Coronary artery (tissue), 2 donors: ENCODE data around the gene NDUFA13.

Experiments used
- DNase-seq: peaks from one replicate; pipeline ENCODE4 v3.0.0-alpha.2; 2017; ENCODE audit warnings: low spot score
- H3K27ac ChIP-seq, 2 donors: fragments of 200-600 bp; sonication (generic); one replicate each; pipeline ENCODE4 v1.5.1; 2016 to 2019
- H3K4me3 ChIP-seq: fragments of 200-600 bp; sonication (generic); 2 replicates; pipeline ENCODE4 v1.5.1; 2016; ENCODE audit warnings: mild to moderate bottlenecking, moderate library complexity
- TF ChIP-seq, protein P1 (sequence below): fragments of 200-600 bp; sonication (generic); IDR thresholded peaks from one replicate; pipeline ENCODE4 v1.5.1; 2019; ENCODE audit warnings: antibody characterized with exemption

NDUFA13 gene

DNA sequence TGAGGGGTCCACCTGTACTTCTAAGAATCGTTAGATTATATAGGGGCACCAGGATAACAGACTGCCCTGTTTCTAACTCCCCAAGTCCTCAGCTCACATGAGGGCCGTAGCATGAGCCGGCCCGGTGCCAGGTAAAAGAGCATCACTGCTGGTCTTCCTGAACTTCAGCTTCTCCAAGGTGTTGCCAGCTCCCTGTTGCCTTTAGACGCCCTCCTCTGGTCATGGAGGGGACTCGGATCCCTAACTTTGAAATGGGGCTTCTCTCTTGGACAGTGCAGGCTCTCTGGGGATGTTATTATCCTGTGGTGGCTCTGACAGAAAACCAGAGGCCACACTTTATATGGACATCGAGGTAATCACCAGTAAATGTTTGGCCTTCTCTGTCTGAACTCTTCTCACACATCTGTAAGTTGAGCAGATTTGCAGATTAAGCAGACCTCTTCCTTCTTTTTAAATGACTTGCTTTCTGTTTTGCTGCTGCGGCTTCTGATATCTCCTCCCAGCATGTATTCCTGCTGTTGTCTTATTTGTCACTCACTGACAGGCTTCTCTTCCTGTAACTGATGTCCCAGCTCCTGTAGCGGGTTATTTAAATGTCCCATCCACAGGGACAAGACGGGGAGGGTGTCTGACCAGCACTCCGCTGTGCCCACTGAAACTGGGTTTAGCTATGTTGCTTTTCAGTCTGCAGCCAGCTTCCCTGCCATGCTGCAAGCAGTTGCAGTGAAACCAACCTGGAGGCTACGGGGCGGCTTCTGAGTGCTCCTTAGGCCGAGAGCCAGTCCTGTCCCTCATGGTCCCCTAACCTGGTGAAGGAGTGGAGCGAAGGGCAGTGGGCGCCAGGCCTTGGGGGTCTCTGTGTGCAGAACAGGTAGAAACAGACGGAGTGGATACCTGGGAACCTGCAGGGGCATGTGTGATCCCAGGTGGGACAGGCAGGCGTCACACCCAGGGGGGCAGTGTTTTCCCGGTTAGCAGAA, 39.9 kb upstream of the NDUFA13 start:
- DNase-seq: no peak
- Histone ChIP-seq H3K27ac (no peak overlapping the region), H3K4me3 (no peak overlapping the region)
- TF ChIP-seq, protein P1, sequence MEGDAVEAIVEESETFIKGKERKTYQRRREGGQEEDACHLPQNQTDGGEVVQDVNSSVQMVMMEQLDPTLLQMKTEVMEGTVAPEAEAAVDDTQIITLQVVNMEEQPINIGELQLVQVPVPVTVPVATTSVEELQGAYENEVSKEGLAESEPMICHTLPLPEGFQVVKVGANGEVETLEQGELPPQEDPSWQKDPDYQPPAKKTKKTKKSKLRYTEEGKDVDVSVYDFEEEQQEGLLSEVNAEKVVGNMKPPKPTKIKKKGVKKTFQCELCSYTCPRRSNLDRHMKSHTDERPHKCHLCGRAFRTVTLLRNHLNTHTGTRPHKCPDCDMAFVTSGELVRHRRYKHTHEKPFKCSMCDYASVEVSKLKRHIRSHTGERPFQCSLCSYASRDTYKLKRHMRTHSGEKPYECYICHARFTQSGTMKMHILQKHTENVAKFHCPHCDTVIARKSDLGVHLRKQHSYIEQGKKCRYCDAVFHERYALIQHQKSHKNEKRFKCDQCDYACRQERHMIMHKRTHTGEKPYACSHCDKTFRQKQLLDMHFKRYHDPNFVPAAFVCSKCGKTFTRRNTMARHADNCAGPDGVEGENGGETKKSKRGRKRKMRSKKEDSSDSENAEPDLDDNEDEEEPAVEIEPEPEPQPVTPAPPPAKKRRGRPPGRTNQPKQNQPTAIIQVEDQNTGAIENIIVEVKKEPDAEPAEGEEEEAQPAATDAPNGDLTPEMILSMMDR: no peak

DNA sequence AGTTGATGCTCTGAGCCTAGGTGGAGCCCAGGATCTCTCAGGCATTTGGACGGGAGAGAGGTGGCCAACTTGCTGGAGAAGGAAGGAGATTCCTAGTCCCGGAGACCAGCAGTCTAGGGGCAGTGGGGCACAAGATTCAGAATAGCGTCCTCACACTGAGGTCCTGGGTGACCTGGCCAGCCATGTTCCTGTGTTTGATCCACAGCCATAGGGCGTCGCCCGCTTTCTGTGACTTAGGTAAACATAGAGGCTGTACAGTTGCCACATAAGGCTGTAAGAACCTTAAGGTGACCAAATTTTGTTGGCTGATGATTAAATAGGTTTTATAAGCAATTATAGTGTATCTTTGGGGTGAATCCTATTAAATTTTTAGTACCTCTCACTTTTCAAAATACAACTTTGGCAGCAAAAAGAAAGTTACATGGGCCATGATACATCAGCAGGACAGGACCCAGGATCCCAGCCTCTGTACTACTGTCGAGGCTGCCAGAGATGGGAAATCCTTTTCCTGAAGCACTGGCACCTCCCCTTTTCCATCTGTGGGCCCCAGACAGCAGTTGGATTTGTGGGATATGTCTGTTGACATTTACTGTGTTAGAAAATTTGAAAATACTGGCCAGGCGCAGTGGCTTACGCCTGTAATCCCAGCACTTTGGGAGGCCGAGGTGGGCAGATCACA, 38.2 kb upstream of the NDUFA13 start:
- TF ChIP-seq, protein P1: no peak
- no peak overlapping the region for H3K27ac ChIP-seq
- DNase-seq: no peak
- H3K4me3 ChIP-seq: no peak overlapping the region

DNA sequence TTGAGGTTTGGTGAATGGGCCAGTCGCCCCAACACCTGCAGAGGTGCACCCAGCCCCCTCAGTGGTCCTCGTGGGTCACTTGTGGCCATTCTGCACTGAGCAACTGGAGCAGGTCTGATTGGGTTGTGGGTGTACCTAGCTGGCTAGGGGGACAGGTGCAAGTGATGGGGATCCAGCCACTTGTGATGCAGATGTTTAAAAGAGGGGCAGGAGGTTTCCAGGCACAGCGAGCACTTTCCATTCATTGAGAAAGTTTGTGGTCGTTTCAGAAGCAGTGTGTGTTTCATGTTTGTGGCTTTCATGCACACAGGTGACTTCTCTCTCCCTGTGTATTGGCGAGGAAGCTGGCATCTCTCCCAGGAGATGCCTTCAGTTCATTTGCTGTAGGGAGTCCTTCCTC, 35.3 kb upstream of the NDUFA13 start:
- no peak for DNase-seq
- Histone ChIP-seq H3K27ac (no peak overlapping the region), H3K4me3 (no peak overlapping the region)
- TF ChIP-seq, protein P1: no peak

DNA sequence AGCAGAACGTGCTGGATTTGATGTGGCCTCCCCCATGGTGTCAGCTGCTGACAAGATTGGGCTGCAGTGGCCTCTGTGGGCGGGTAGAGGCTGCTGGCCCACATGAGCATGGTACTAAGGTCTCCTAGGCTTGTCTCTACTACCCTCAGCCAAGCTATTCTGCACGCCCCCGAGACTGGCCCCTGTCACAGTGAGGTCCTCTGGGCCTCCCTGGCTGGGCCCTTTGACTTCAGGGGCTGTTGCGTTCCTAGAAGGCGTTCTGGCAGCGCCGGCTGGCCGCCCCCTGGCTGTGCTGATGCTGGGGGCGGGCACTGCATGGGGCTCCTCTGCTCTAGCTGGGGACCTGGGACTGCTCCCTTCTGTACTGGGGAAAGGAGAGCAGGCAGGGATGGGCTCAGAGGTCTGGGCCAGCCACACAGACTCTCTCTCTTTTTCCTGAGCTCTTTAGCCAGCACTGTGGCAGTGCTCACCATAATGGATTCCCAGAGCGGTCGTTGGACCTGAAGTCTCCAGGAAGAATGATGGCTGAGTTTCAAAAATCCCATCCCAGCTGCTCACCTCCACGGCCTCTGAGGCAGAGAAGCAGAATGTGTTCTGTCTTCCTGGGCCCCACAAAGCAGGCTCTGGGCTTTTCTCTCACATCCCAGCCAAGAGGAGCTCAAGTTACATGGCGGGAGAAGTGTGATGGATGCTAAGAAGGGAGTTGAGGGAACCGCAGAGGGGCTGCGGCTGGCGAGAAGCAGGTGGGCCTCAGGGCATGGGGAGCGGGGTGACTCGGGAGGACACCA, 33.0 kb upstream of the NDUFA13 start:
- Histone ChIP-seq H3K4me3 (no peak overlapping the region), H3K27ac (no peak overlapping the region)
- no peak for DNase-seq
- TF ChIP-seq, protein P1: no peak

DNA sequence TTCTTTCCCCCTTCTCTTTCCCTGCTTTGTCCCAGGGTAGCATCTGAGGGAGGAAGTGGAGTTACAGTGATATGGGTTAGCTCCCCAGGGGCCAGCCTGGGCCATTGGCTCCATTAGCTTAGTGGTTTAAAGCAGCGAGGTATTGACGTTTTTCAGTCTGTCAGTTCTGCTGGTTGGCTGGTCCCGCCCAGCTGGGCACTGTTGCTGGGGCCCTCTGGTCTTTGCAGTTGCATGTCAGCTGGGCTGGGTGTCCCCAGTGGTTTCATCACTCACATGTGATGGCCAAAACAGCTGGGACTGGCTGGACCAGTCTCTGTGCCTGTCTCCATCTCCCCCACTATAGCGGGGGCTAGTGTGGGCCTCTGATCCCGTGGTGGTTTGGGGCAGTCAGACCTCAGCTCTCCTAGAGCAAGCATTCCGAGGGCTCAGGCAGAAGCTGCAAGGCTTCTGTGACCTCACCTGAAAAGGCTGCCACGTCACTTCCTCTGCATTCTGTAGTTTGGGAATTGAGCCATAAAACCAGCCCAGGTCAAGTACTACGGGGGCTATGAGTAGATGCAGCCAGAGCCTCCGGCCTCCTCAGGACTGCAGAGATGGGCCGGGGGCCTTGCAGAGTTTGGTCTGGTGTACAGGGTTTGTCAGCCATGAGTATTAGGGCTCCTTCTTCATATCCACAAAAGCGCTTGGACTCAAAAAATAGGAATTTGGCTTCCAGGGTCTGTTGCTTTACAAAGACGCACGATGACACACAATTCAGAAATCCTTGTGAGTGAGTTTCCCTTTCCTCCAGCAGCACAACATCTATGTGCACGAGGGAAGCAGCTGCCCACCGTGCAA, 30.6 kb upstream of the NDUFA13 start:
- TF ChIP-seq, protein P1: no peak
- DNase-seq: no peak
- Histone ChIP-seq H3K4me3 (no peak overlapping the region), H3K27ac (no peak overlapping the region)

DNA sequence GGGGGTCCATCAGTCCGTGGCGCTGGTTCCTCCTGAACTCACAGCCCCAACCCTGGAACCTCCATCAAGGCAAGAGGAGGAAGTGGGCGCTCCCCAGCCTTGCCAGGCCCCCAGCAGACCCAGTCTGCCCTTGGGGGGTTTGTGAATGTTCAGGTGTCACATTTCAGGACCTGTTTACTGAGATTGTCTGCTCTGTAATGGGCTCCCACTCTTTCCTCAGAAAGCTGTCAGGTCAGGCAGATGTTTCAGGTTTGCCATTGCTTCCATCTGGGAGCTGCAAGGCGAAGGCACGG, 30.1 kb upstream of the NDUFA13 start:
- DNase-seq: no peak
- H3K4me3 ChIP-seq: no peak overlapping the region
- no peak overlapping the region for H3K27ac ChIP-seq
- TF ChIP-seq, protein P1: no peak
